ENCODE results near the gene TTC7B.
"Not testable (repeated sequence)": the region's sequence is repeated elsewhere in the genome, so short reads cannot be mapped to it uniquely, and the experiment has no call there.

The TTC7B gene

GRCh38 chr14:90830931-90831701 is 14.9 kb upstream of the TTC7B start:
- H3K4me1 ChIP-seq (ENCODE audit: insufficient read depth, low read length): no peaks in the 10 kb centered on the region
- no peaks in the 10 kb centered on the region for H3K9me3 ChIP-seq (ENCODE audit: insufficient read depth, low read depth, low read length)
- no peak overlapping the region for H3K9ac ChIP-seq (ENCODE audit: low read depth, low read length)
- peaks cover 37% of the 10 kb centered on the region for H3K27me3 ChIP-seq (ENCODE audit: insufficient read depth, low read length)
- 91% methylated on average over 26 of the region's 26 CpGs for WGBS
- no peak overlapping the region for H3K27ac ChIP-seq (ENCODE audit: low read depth, low read length)
- no peaks in the 10 kb centered on the region for H3K36me3 ChIP-seq (ENCODE audit: insufficient read depth, low read length)
- H3K4me3 ChIP-seq (ENCODE audit: low read length): no peak overlapping the region

- peaks cover 37% of the 10 kb centered on the region for H3K27me3 ChIP-seq (ENCODE audit: insufficient read depth, low read length)
- no peaks in the 10 kb centered on the region for H3K36me3 ChIP-seq (ENCODE audit: insufficient read depth, low read length)
- no peaks in the 10 kb centered on the region for H3K4me1 ChIP-seq (ENCODE audit: insufficient read depth, low read length)
- H3K27ac ChIP-seq (ENCODE audit: low read depth, low read length): no peak overlapping the region
- no peaks in the 10 kb centered on the region for H3K9me3 ChIP-seq (ENCODE audit: insufficient read depth, low read depth, low read length)
- no peak overlapping the region for H3K4me3 ChIP-seq (ENCODE audit: low read length)
- no peak overlapping the region for H3K9ac ChIP-seq (ENCODE audit: low read depth, low read length)
- WGBS: 95% methylated on average over 4 of the region's 4 CpGs
These were observed 13.4 kb upstream of the TTC7B start for GRCh38 chr14:90829677-90830076.

- H3K27ac ChIP-seq (ENCODE audit: low read depth, low read length): no peak overlapping the region
- 88% methylated on average over 17 of the region's 17 CpGs for WGBS
- peaks cover 37% of the 10 kb centered on the region for H3K27me3 ChIP-seq (ENCODE audit: insufficient read depth, low read length)
- H3K36me3 ChIP-seq (ENCODE audit: insufficient read depth, low read length): no peaks in the 10 kb centered on the region
- peaks cover 5% of the 10 kb centered on the region; the same call in 1 of the 2 replicates for H3K9me3 ChIP-seq (ENCODE audit: insufficient read depth, low read depth, low read length)
- no peak overlapping the region for H3K9ac ChIP-seq (ENCODE audit: low read depth, low read length)
- H3K4me3 ChIP-seq (ENCODE audit: low read length): no peak overlapping the region
- H3K4me1 ChIP-seq (ENCODE audit: insufficient read depth, low read length): no peaks in the 10 kb centered on the region
These were observed 12.6 kb upstream of the TTC7B start for GRCh38 chr14:90828642-90829487.

- H3K4me3 ChIP-seq (ENCODE audit: low read length): peak overlapping the region; percentile 42
- H3K36me3 ChIP-seq (ENCODE audit: insufficient read depth, low read length): no peaks in the 10 kb centered on the region
- H3K9ac ChIP-seq (ENCODE audit: low read depth, low read length): no peak overlapping the region
- H3K27me3 ChIP-seq (ENCODE audit: insufficient read depth, low read length): peaks cover 37% of the 10 kb centered on the region
- no peaks in the 10 kb centered on the region for H3K4me1 ChIP-seq (ENCODE audit: insufficient read depth, low read length)
- H3K9me3 ChIP-seq (ENCODE audit: insufficient read depth, low read depth, low read length): peaks cover 5% of the 10 kb centered on the region; the same call in 1 of the 2 replicates
- 6% methylated on average over 42 of the region's 42 CpGs for WGBS
- no peak overlapping the region for H3K27ac ChIP-seq (ENCODE audit: low read depth, low read length)
These were observed 11.8 kb upstream of the TTC7B start for GRCh38 chr14:90827919-90828610.

- H3K4me3 ChIP-seq (ENCODE audit: low read length); H3K36me3 ChIP-seq (ENCODE audit: insufficient read depth, low read length); H3K4me1 ChIP-seq (ENCODE audit: insufficient read depth, low read length); H3K9ac ChIP-seq (ENCODE audit: low read depth, low read length); H3K27ac ChIP-seq (ENCODE audit: low read depth, low read length): not testable (repeated sequence)
- 86% methylated on average over 3 of the region's 4 CpGs for WGBS
- Histone ChIP-seq H3K9me3 (ENCODE audit: insufficient read depth, low read depth, low read length) (peaks cover 11% of the 10 kb centered on the region; the same call in 1 of the 2 replicates), H3K27me3 (ENCODE audit: insufficient read depth, low read length) (peaks cover 22% of the 10 kb centered on the region)
These were observed 7.3 kb upstream of the TTC7B start for GRCh38 chr14:90823542-90823941.

GRCh38 chr14:90820958-90821357 is 4.7 kb upstream of the TTC7B start:
- no peaks in the 10 kb centered on the region for H3K36me3 ChIP-seq (ENCODE audit: insufficient read depth, low read length)
- 78% methylated on average over 9 of the region's 11 CpGs for WGBS
- H3K27ac ChIP-seq (ENCODE audit: low read depth, low read length): no peak overlapping the region
- peaks cover 11% of the 10 kb centered on the region; the same call in 1 of the 2 replicates for H3K9me3 ChIP-seq (ENCODE audit: insufficient read depth, low read depth, low read length)
- peaks cover 5% of the 10 kb centered on the region; the same call in 1 of the 2 replicates for H3K27me3 ChIP-seq (ENCODE audit: insufficient read depth, low read length)
- no peak overlapping the region for H3K9ac ChIP-seq (ENCODE audit: low read depth, low read length)
- H3K4me3 ChIP-seq (ENCODE audit: low read length): no peak overlapping the region
- no peaks in the 10 kb centered on the region for H3K4me1 ChIP-seq (ENCODE audit: insufficient read depth, low read length)

- Histone ChIP-seq H3K9ac (ENCODE audit: low read depth, low read length) (no peak overlapping the region), H3K27me3 (ENCODE audit: insufficient read depth, low read length) (peaks cover 15% of the 10 kb centered on the region), H3K27ac (ENCODE audit: low read depth, low read length) (no peak overlapping the region), H3K9me3 (ENCODE audit: insufficient read depth, low read depth, low read length) (peaks cover 11% of the 10 kb centered on the region; the same call in 1 of the 2 replicates), H3K4me3 (ENCODE audit: low read length) (no peak overlapping the region), H3K36me3 (ENCODE audit: insufficient read depth, low read length) (no peaks in the 10 kb centered on the region), H3K4me1 (ENCODE audit: insufficient read depth, low read length) (no peaks in the 10 kb centered on the region)
- 90% methylated on average over 5 of the region's 5 CpGs for WGBS
These were observed 3.6 kb upstream of the TTC7B start for GRCh38 chr14:90819734-90820393.

GRCh38 chr14:90818715-90819114 is 2.5 kb upstream of the TTC7B start:
- Histone ChIP-seq H3K4me3 (ENCODE audit: low read length) (no peak overlapping the region), H3K4me1 (ENCODE audit: insufficient read depth, low read length) (no peaks in the 10 kb centered on the region), H3K36me3 (ENCODE audit: insufficient read depth, low read length) (no peaks in the 10 kb centered on the region), H3K9me3 (ENCODE audit: insufficient read depth, low read depth, low read length) (peaks cover 6% of the 10 kb centered on the region; the same call in 1 of the 2 replicates), H3K27me3 (ENCODE audit: insufficient read depth, low read length) (peaks cover 16% of the 10 kb centered on the region), H3K9ac (ENCODE audit: low read depth, low read length) (no peak overlapping the region), H3K27ac (ENCODE audit: low read depth, low read length) (no peak overlapping the region)
- WGBS: 92% methylated on average over 3 of the region's 3 CpGs

- no peaks in the 10 kb centered on the region for H3K36me3 ChIP-seq (ENCODE audit: insufficient read depth, low read length)
- no peak overlapping the region for H3K9ac ChIP-seq (ENCODE audit: low read depth, low read length)
- no peak overlapping the region for H3K27ac ChIP-seq (ENCODE audit: low read depth, low read length)
- peak overlapping the region; percentile 48 for H3K4me3 ChIP-seq (ENCODE audit: low read length)
- no peaks in the 10 kb centered on the region for H3K4me1 ChIP-seq (ENCODE audit: insufficient read depth, low read length)
- no peaks in the 10 kb centered on the region for H3K9me3 ChIP-seq (ENCODE audit: insufficient read depth, low read depth, low read length)
- peaks cover 16% of the 10 kb centered on the region for H3K27me3 ChIP-seq (ENCODE audit: insufficient read depth, low read length)
- WGBS: 41% methylated on average over 16 of the region's 16 CpGs
These were observed 629 bp upstream of the TTC7B start for GRCh38 chr14:90816681-90817436.

- Histone ChIP-seq H3K27ac (ENCODE audit: low read depth, low read length) (no peak overlapping the region), H3K27me3 (ENCODE audit: insufficient read depth, low read length) (peaks cover 16% of the 10 kb centered on the region), H3K9ac (ENCODE audit: low read depth, low read length) (no peak overlapping the region), H3K4me1 (ENCODE audit: insufficient read depth, low read length) (no peaks in the 10 kb centered on the region), H3K9me3 (ENCODE audit: insufficient read depth, low read depth, low read length) (no peaks in the 10 kb centered on the region), H3K36me3 (ENCODE audit: insufficient read depth, low read length) (no peaks in the 10 kb centered on the region), H3K4me3 (ENCODE audit: low read length) (peak overlapping the region; percentile 51)
- 57% methylated on average over 5 of the region's 5 CpGs for WGBS
These were observed 733 bp downstream of the TTC7B start for GRCh38 chr14:90815572-90815821.
